ENCODE data around the gene MRTFB. TPM values are rescaled to one million over a fixed set of nuclear protein-coding genes. Genes with fewer than 3 reads are reported as not detected.

MRTFB gene
- total RNA-seq, 3 donors from 2014 or later (not counting 1 experiment from before 2014, with no cell fraction given), result 12.8 to 22.8 (median 19.6) TPM

DNA sequence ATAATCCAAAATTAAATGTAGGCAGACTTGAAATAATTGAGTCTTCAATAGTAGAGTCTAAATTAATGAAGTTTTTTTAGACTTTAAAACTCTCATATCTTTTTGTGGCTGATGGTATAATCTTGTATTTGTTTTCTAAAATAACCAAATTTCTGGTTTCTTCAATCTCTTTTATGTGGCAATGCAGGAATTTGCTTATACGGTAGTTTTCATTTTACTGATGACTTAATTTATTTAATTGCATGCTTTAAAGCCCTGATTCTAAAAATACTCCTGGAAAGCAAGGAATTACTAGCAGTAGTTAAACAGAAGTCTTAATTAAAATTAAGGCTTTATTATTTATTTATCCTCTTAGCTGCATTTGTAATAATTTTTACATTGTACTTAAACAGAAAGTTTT lies 15.4 kb downstream of the MRTFB start:
- no peaks in the 10 kb centered on the region for H3K9me3 Mint-ChIP-seq
- DNase-seq (no peak), ATAC-seq (no peak)
- H3K4me3 Mint-ChIP-seq, result no peak overlapping the region
- TF ChIP-seq, protein P1, sequence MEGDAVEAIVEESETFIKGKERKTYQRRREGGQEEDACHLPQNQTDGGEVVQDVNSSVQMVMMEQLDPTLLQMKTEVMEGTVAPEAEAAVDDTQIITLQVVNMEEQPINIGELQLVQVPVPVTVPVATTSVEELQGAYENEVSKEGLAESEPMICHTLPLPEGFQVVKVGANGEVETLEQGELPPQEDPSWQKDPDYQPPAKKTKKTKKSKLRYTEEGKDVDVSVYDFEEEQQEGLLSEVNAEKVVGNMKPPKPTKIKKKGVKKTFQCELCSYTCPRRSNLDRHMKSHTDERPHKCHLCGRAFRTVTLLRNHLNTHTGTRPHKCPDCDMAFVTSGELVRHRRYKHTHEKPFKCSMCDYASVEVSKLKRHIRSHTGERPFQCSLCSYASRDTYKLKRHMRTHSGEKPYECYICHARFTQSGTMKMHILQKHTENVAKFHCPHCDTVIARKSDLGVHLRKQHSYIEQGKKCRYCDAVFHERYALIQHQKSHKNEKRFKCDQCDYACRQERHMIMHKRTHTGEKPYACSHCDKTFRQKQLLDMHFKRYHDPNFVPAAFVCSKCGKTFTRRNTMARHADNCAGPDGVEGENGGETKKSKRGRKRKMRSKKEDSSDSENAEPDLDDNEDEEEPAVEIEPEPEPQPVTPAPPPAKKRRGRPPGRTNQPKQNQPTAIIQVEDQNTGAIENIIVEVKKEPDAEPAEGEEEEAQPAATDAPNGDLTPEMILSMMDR (IDR thresholded peaks at IDR 0.05), result no peak
- no CpG with 5 or more reads among the region's 1 CpG for WGBS (ENCODE audit: insufficient coverage)
- H3K4me1 Mint-ChIP-seq, result peaks cover 0 to 14% of the 10 kb centered on the region in 2 donors
- intact Hi-C loops (cut with micrococcal nuclease), result no loop called here
- H3K36me3 Mint-ChIP-seq, result no peaks in the 10 kb centered on the region
- H3K9me3 ChIP-seq (ENCODE audit: control insufficient read depth, insufficient read depth, low read length), result no peaks in the 10 kb centered on the region
- no peaks in the 10 kb centered on the region for H3K36me3 ChIP-seq (ENCODE audit: control insufficient read depth, insufficient read depth, low read length)
- no peaks in the 10 kb centered on the region for H3K27me3 Mint-ChIP-seq (ENCODE audit: low read depth in 2 of 2)
- no peak overlapping the region for H3K27ac ChIP-seq (ENCODE audit: low read length)
- no peaks in the 10 kb centered on the region for H3K4me1 ChIP-seq (ENCODE audit: control insufficient read depth, insufficient read depth, low read length)
- no peak overlapping the region for H3K4me3 ChIP-seq (ENCODE audit: low read length)
- H3K27me3 ChIP-seq (ENCODE audit: control insufficient read depth, insufficient read depth, low read length), result no peaks in the 10 kb centered on the region
- H3K27ac Mint-ChIP-seq, result no peak overlapping the region

DNA sequence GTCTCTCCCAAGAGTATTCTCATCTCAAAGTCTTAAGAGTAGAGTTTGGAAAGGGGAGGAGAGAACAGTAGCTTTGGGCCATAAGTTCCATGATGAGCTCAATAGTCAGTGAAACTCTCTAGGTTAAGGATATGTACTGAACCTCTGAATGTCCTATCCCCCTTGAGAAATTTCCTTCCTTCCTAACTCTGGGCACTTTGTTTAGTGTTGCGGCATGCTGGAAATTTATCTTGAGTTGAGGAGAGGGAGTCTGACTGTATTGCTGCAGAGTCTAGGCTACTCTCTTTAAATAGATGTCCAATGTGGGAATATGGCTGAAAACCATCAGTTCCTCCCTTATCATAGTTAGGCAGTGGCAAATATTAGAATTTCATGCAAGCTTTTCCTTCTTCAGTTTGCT lies 16.1 kb downstream of the MRTFB start:
- no peak overlapping the region for H3K4me3 Mint-ChIP-seq

DNA sequence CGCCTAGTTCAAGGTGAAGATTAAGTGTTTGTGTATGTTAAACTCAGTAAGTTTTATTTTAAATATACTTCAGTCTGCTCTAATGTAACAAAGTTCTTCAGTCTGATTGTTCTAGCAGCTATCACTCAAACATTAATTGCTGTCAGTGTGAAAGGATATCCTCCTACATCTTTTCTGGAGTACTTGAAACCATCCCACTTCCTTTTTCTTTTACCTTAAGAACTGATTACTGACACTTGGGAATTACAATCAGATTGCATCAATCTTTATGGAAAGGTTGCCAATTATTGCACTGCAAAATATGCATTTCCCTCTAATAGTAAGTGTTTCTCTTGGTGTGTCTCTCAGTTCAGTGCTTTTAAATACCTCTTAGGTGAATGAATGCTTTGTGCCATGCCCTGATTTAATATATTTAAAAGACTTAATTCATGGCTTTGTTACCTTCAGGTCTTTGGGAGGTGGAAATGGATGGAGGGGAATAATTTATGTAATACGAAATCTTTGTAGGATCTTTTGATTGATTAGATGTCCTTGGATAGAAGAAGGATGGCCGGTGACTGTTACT lies 16.6 kb downstream of the MRTFB start:
- Mint-ChIP-seq H3K36me3 (no peaks in the 10 kb centered on the region), H3K4me1 (peaks cover 0 to 16% of the 10 kb centered on the region in 2 donors), H3K27ac (no peak overlapping the region), H3K27me3 (ENCODE audit: low read depth in 2 of 2) (no peaks in the 10 kb centered on the region), H3K9me3 (no peaks in the 10 kb centered on the region), H3K4me3 (no peak overlapping the region)
- intact Hi-C loops (cut with micrococcal nuclease), result no loop called here
- WGBS (ENCODE audit: insufficient coverage), result 96% methylated on average over 2 of the region's 3 CpGs
- DNase-seq (no peak), ATAC-seq (no peak)
- TF ChIP-seq, protein P1 (IDR thresholded peaks at IDR 0.05), result no peak
- Histone ChIP-seq H3K36me3 (ENCODE audit: control insufficient read depth, insufficient read depth, low read length) (no peaks in the 10 kb centered on the region), H3K4me3 (ENCODE audit: low read length) (no peak overlapping the region), H3K4me1 (ENCODE audit: control insufficient read depth, insufficient read depth, low read length) (no peaks in the 10 kb centered on the region), H3K27me3 (ENCODE audit: control insufficient read depth, insufficient read depth, low read length) (no peaks in the 10 kb centered on the region), H3K9me3 (ENCODE audit: control insufficient read depth, insufficient read depth, low read length) (no peaks in the 10 kb centered on the region), H3K27ac (ENCODE audit: low read length) (no peak overlapping the region)

More for the DNA sequence above, 16.1 kb downstream of the MRTFB start:
- Mint-ChIP-seq H3K27ac (no peak overlapping the region), H3K27me3 (ENCODE audit: low read depth in 2 of 2) (no peaks in the 10 kb centered on the region), H3K4me1 (peaks cover 0 to 16% of the 10 kb centered on the region in 2 donors), H3K9me3 (no peaks in the 10 kb centered on the region), H3K36me3 (no peaks in the 10 kb centered on the region)
- ATAC-seq, result no peak
- no CpG with 5 or more reads among the region's 1 CpG for WGBS (ENCODE audit: insufficient coverage)
- H3K27ac ChIP-seq (ENCODE audit: low read length), result no peak overlapping the region
- H3K36me3 ChIP-seq (ENCODE audit: control insufficient read depth, insufficient read depth, low read length), result no peaks in the 10 kb centered on the region
- no peaks in the 10 kb centered on the region for H3K27me3 ChIP-seq (ENCODE audit: control insufficient read depth, insufficient read depth, low read length)
- TF ChIP-seq, protein P1 (IDR thresholded peaks at IDR 0.05), result no peak
- H3K9me3 ChIP-seq (ENCODE audit: control insufficient read depth, insufficient read depth, low read length), result no peaks in the 10 kb centered on the region
- DNase-seq, result no peak
- intact Hi-C loops (cut with micrococcal nuclease), result no loop called here
- H3K4me3 ChIP-seq (ENCODE audit: low read length), result no peak overlapping the region
- no peaks in the 10 kb centered on the region for H3K4me1 ChIP-seq (ENCODE audit: control insufficient read depth, insufficient read depth, low read length)

DNA sequence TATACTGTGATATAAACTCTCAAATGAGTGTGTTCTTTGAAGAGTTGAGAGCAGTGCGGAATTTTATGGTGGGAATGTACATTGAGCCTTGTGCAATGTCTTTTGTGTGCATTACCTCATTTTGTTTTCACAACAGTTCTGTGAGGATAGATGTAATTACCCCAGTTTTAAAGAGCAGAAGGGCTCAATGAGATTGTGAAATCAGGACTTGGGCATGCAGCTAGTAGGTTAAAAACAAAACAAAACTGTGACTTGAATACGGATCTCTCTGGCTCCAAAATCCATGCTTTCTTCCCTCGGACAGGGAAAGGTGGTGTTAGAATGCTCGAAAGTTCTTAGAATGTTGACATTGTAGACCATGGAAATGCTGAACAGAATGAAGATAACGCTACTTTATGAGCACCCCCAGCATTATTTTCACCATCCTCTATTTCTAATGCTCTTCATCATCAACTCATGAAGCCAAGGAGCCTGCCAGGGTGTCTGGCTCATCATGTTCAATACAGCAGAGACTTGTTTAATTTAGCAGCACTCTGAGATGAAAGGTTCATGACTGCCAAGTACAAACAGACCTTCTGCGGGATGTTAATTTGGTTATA lies 17.1 kb downstream of the MRTFB start:
- no peaks in the 10 kb centered on the region for H3K9me3 Mint-ChIP-seq
- Histone ChIP-seq H3K9me3 (ENCODE audit: control insufficient read depth, insufficient read depth, low read length) (no peaks in the 10 kb centered on the region), H3K4me1 (ENCODE audit: control insufficient read depth, insufficient read depth, low read length) (no peaks in the 10 kb centered on the region), H3K27ac (ENCODE audit: low read length) (no peak overlapping the region), H3K27me3 (ENCODE audit: control insufficient read depth, insufficient read depth, low read length) (no peaks in the 10 kb centered on the region), H3K36me3 (ENCODE audit: control insufficient read depth, insufficient read depth, low read length) (no peaks in the 10 kb centered on the region), H3K4me3 (ENCODE audit: low read length) (no peak overlapping the region)
- intact Hi-C loops (cut with micrococcal nuclease), result no loop called here
- TF ChIP-seq, protein P1 (IDR thresholded peaks at IDR 0.05), result no peak
- no peaks in the 10 kb centered on the region for H3K36me3 Mint-ChIP-seq
- H3K27ac Mint-ChIP-seq, result no peak overlapping the region
- no peaks in the 10 kb centered on the region for H3K27me3 Mint-ChIP-seq (ENCODE audit: low read depth in 2 of 2)
- H3K4me1 Mint-ChIP-seq, result peaks cover 0 to 16% of the 10 kb centered on the region in 2 donors
- no peak overlapping the region for H3K4me3 Mint-ChIP-seq
- 96% methylated on average over 6 of the region's 6 CpGs for WGBS (ENCODE audit: insufficient coverage)
- DNase-seq, result no peak
- no peak for ATAC-seq

Data from natural killer cell (primary cell).